Loucy (cell line): Measurements from ENCODE around the gene CYP4V2.

Experiments used
- H2AFZ ChIP-seq: fragments of 200-600 bp; sonication (generic); 2 replicates; pipeline ENCODE4 v1.6.0; 2016; ENCODE audit warnings: antibody characterized with exemption, mild to moderate bottlenecking, low read length, moderate library complexity
- H3F3A ChIP-seq: fragments of 200-600 bp; 2 replicates; pipeline ENCODE4 v1.6.0; 2016; ENCODE audit warnings: antibody characterized with exemption, low read depth, mild to moderate bottlenecking
- H3K27me3 ChIP-seq: fragments of 200-600 bp; sonication (generic); 2 replicates; pipeline ENCODE4 v1.6.1; 2014; ENCODE audit warnings: low read length, mild to moderate bottlenecking; ENCODE audit not compliant: insufficient read depth, poor library complexity, severe bottlenecking
- H3K36me3 ChIP-seq: fragments of 200-600 bp; sonication (generic); 2 replicates; pipeline ENCODE4 v1.6.1; 2016; ENCODE audit warnings: low read length; ENCODE audit not compliant: insufficient read depth
- H3K4me1 ChIP-seq: fragments of 200-600 bp; sonication (generic); 2 replicates; pipeline ENCODE4 v1.5.1; 2014; ENCODE audit warnings: low read length, mild to moderate bottlenecking; ENCODE audit not compliant: insufficient read depth, poor library complexity, severe bottlenecking
- H3K4me2 ChIP-seq: fragments of 200-600 bp; sonication (generic); 2 replicates; pipeline ENCODE4 v1.6.0; 2014; ENCODE audit warnings: antibody characterized with exemption, low read length, low read depth, mild to moderate bottlenecking; ENCODE audit not compliant: poor library complexity, severe bottlenecking
- H3K4me3 ChIP-seq: fragments of 200-600 bp; sonication (generic); 2 replicates; pipeline ENCODE4 v1.5.1; 2014; ENCODE audit warnings: low read length, mild to moderate bottlenecking, mixed read lengths; ENCODE audit not compliant: poor library complexity, severe bottlenecking
- H3K79me2 ChIP-seq: fragments of 200-600 bp; sonication (generic); 2 replicates; pipeline ENCODE4 v1.6.1; 2014; ENCODE audit warnings: low read length; ENCODE audit not compliant: insufficient read depth
- H3K9ac ChIP-seq: fragments of 200-600 bp; sonication (generic); 2 replicates; pipeline ENCODE4 v1.6.0; 2014; ENCODE audit warnings: mild to moderate bottlenecking, low read depth, low read length, moderate library complexity; ENCODE audit not compliant: poor library complexity, severe bottlenecking
- H3K9me2 ChIP-seq: fragments of 200-600 bp; sonication (generic); replicated peaks from 2 replicates; pipeline ENCODE4 v1.6.1; 2016; ENCODE audit warnings: low read depth, low read length, mixed read lengths
- H3K9me3 ChIP-seq: fragments of 200-600 bp; sonication (generic); 2 replicates; pipeline ENCODE4 v1.6.1; 2014; ENCODE audit warnings: mild to moderate bottlenecking, antibody characterized with exemption, low read length, low read depth; ENCODE audit not compliant: insufficient read depth
- H4K20me1 ChIP-seq: fragments of 200-600 bp; sonication (generic); 2 replicates; pipeline ENCODE4 v1.6.0; 2014; ENCODE audit warnings: antibody characterized with exemption, low read length, mild to moderate bottlenecking; ENCODE audit not compliant: insufficient read depth, poor library complexity, severe bottlenecking
- EZH2phosphoT487 ChIP-seq: fragments of 200-600 bp; IDR thresholded peaks from 2 replicates; pipeline ENCODE4 v1.6.1; 2018; ENCODE audit warnings: antibody characterized with exemption, mild to moderate bottlenecking, moderate library complexity, borderline replicate concordance
- TF ChIP-seq, protein P1 (sequence below): fragments of 200-600 bp; sonication (generic); conservative IDR thresholded peaks from 2 replicates; pipeline ENCODE4 v1.5.1; 2014; ENCODE audit warnings: mild to moderate bottlenecking, antibody characterized with exemption, low read length

The CYP4V2 gene

DNA sequence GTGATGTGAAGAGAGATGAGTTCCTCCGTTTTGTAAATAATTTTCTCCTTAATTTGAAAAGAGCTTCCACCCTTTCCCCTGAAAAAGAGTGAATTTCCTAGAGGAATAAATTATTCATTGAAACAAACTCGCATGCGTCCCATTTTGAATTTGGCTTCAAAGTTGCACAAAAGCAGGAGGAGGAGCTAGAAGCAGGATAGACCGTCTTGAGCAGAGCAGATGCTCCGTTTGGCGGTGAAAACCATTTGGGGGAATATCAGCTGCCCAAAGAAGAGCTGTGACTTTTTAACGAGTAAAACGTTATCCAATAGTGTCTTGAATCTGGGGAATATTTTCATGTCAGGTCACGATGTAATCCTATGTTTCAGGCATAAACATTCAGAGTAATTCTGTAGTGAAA is 44.9 kb upstream of the CYP4V2 start:
- Histone ChIP-seq H3K4me2 (no peak overlapping the region), H3K4me1 (no peaks in the 10 kb centered on the region), H3K9me2 (no peaks in the 10 kb centered on the region), H3K9me3 (no peaks in the 10 kb centered on the region), H3F3A (no peaks in the 10 kb centered on the region), H3K4me3 (no peak overlapping the region), H4K20me1 (no peaks in the 10 kb centered on the region), H2AFZ (no peak overlapping the region), H3K79me2 (no peaks in the 10 kb centered on the region), H3K9ac (no peak overlapping the region), H3K36me3 (no peaks in the 10 kb centered on the region), H3K27me3 (no peaks in the 10 kb centered on the region)
- TF ChIP-seq, protein P1, sequence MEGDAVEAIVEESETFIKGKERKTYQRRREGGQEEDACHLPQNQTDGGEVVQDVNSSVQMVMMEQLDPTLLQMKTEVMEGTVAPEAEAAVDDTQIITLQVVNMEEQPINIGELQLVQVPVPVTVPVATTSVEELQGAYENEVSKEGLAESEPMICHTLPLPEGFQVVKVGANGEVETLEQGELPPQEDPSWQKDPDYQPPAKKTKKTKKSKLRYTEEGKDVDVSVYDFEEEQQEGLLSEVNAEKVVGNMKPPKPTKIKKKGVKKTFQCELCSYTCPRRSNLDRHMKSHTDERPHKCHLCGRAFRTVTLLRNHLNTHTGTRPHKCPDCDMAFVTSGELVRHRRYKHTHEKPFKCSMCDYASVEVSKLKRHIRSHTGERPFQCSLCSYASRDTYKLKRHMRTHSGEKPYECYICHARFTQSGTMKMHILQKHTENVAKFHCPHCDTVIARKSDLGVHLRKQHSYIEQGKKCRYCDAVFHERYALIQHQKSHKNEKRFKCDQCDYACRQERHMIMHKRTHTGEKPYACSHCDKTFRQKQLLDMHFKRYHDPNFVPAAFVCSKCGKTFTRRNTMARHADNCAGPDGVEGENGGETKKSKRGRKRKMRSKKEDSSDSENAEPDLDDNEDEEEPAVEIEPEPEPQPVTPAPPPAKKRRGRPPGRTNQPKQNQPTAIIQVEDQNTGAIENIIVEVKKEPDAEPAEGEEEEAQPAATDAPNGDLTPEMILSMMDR = no peak
- TF ChIP-seq EZH2phosphoT487 = no peak

DNA sequence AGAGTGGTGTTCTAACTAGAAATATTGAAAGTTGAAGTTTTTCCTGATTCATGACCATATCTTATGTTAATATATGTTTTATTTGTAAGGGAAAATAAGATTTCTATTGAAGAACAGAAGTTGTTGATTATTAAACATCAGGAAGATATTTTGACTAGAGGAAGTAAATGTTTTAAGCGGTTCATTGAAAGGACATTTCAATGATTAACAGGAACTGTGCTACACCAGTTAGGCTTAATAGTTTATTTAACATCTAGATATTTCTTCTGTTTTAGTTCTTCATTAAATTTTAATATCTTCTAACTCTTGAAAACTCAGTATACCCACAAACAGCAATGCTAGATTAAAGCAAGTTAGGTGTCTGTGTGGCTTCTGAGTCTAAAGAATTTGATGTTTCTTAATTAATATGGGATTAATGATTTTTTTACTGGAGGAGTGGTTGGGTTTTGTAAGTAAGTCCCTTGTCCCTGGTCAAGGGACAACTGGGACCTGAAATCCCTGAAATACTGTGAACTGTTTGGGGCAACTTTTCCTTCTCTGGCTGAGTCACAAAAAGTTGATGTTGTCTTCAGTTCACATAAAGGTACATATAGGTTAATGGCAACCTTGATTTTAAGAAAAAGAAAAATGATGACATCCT is 42.9 kb upstream of the CYP4V2 start:
- no peak overlapping the region for H2AFZ ChIP-seq
- no peaks in the 10 kb centered on the region for H3F3A ChIP-seq
- H3K9me3 ChIP-seq = no peaks in the 10 kb centered on the region
- TF ChIP-seq, protein P1 = no peak
- no peak for TF ChIP-seq EZH2phosphoT487
- no peaks in the 10 kb centered on the region for H3K9me2 ChIP-seq
- H3K4me1 ChIP-seq = no peaks in the 10 kb centered on the region
- H3K9ac ChIP-seq = no peak overlapping the region
- no peak overlapping the region for H3K4me3 ChIP-seq
- no peaks in the 10 kb centered on the region for H3K79me2 ChIP-seq
- no peaks in the 10 kb centered on the region for H3K36me3 ChIP-seq
- H4K20me1 ChIP-seq = no peaks in the 10 kb centered on the region
- no peaks in the 10 kb centered on the region for H3K27me3 ChIP-seq
- no peak overlapping the region for H3K4me2 ChIP-seq

DNA sequence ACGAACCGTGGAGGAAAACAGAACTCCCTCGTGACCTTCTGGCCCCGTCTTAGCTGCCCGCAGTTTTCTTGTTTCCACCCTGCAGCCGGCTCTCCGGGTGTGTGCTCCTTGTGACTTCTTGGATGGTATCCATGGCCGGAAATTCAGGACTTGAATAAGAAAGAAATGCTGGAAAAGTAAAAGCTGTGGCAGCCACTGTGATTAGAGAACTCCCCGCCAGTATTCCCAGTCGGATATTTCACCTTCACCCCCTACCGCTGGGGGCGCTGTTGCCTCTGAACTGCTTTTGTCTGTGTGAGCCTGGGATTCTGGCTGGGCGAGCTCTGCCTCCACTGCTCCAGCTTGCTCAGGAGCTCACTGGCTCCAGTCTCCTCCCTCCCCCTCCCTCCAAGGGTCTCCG is 41.5 kb upstream of the CYP4V2 start:
- Histone ChIP-seq H3K4me2 (no peak overlapping the region), H3K9ac (no peak overlapping the region), H3K4me3 (no peak overlapping the region), H3K36me3 (no peaks in the 10 kb centered on the region), H3K9me2 (no peaks in the 10 kb centered on the region), H3K79me2 (no peaks in the 10 kb centered on the region), H3F3A (no peaks in the 10 kb centered on the region), H4K20me1 (no peaks in the 10 kb centered on the region), H3K27me3 (no peaks in the 10 kb centered on the region), H2AFZ (no peak overlapping the region), H3K4me1 (no peaks in the 10 kb centered on the region), H3K9me3 (no peaks in the 10 kb centered on the region)
- no peak for TF ChIP-seq EZH2phosphoT487
- TF ChIP-seq, protein P1 = peak; percentile 89
